Esophagus mucosa (tissue), 1 donor: ENCODE results near the gene PPP1R8. TPM values are rescaled to one million over a fixed set of nuclear protein-coding genes. Genes with fewer than 3 reads are reported as not detected.

Experiments
- total RNA-seq: library from RNA; stranded (reverse); gene quantifications from one replicate; pipeline ENCODE4 v1.2.4, GENCODE V29; 2023
- donor health status: DM: yes; HTN: yes; CAD: no.

PPP1R8 gene
- total RNA-seq, 1 donor from 2014 or later, result 30.0 TPM

Other genes with a start within 250 kb of the PPP1R8 start
- 51.7 TPM for gene AHDC1, start 226.6 kb upstream of the PPP1R8 start, total RNA-seq
- 1.3 TPM for gene FGR, start 195.6 kb upstream of the PPP1R8 start, total RNA-seq
- gene IFI6, start 158.6 kb upstream of the PPP1R8 start, total RNA-seq, result 20.5 TPM
- gene FAM76A, start 104.8 kb upstream of the PPP1R8 start, total RNA-seq, result 11.8 TPM
- gene STX12, start 57.6 kb upstream of the PPP1R8 start, total RNA-seq, result 45.6 TPM
- 5.3 TPM for gene THEMIS2, start 41.8 kb downstream of the PPP1R8 start, total RNA-seq
- gene RPA2, start 83.8 kb downstream of the PPP1R8 start, total RNA-seq, result 18.8 TPM
- 1.8 TPM for gene SMPDL3B, start 104.2 kb downstream of the PPP1R8 start, total RNA-seq
- gene XKR8, start 129.2 kb downstream of the PPP1R8 start, total RNA-seq, result 3.5 TPM